ENCODE results near the gene EEA1. TPM values are rescaled to one million over a fixed set of nuclear protein-coding genes. Genes with fewer than 3 reads are reported as not detected.

The EEA1 gene
- total RNA-seq, 1 experiment from 2014 or later: 68.9 TPM

DNA sequence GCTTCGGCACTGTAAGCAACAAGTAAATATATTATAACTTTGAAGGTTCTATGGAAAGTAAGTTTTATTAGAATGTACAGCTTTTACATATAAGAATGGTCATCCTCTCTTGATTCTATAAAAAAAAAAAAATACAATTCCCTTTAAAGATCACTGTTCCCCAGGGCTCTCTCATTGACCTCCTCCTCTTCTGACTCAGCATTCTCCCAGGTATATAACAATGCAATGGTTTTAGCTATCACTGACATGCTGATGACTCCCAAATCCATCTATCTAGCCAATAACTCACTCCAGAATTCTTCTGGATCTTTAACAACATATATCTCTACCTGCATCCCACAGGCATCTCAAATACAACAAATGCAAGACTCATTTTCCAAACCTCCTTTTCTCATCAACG lies 62.7 kb downstream of the EEA1 start:
- no peak for DNase-seq
- Mint-ChIP-seq H3K36me3 (ENCODE audit: insufficient read depth, unreplicated experiment) (peaks cover 14% of the 10 kb centered on the region), H3K9me3 (ENCODE audit: unreplicated experiment) (no peaks in the 10 kb centered on the region), H3K4me3 (ENCODE audit: unreplicated experiment) (no peak overlapping the region), H3K27ac (ENCODE audit: unreplicated experiment) (no peak overlapping the region), H3K27me3 (ENCODE audit: insufficient read depth, unreplicated experiment) (no peaks in the 10 kb centered on the region), H3K4me1 (ENCODE audit: low read depth, unreplicated experiment) (no peaks in the 10 kb centered on the region)
- no peaks in the 10 kb centered on the region for H3K36me3 ChIP-seq (ENCODE audit: control insufficient read depth, insufficient read depth, low read length)
- TF ChIP-seq CTCF (IDR thresholded peaks at IDR 0.05; ENCODE audit: insufficient read depth in 1 of 2, low read depth in 1 of 2, low read length in 1 of 2, severe bottlenecking in 1 of 2, unreplicated experiment in 1 of 2): no peak
- H3K4me1 ChIP-seq: peaks cover 5% of the 10 kb centered on the region; the same call in 1 of the 2 replicates
- no TSS peak for BruUV-seq (replicated peaks)
- ChIA-PET CTCF (no interaction called here), POLR2A (no interaction called here)
- no peaks in the 10 kb centered on the region for H3K27me3 ChIP-seq (replicated peaks; ENCODE audit: control insufficient read depth, insufficient read depth, low read length)
- no peaks in the 10 kb centered on the region for H3K9me3 ChIP-seq
- intact Hi-C loops (cut with micrococcal nuclease; ENCODE audit: unreplicated experiment): no loop called here
- no peak overlapping the region for H3K4me3 ChIP-seq (ENCODE audit: low read depth, low read length)

- no peak for TF ChIP-seq CTCF (IDR thresholded peaks at IDR 0.05; ENCODE audit: insufficient read depth in 1 of 2, low read depth in 1 of 2, low read length in 1 of 2, severe bottlenecking in 1 of 2, unreplicated experiment in 1 of 2)
- intact Hi-C loops (cut with micrococcal nuclease; ENCODE audit: unreplicated experiment): no loop called here
- no peaks in the 10 kb centered on the region for H3K9me3 Mint-ChIP-seq (ENCODE audit: unreplicated experiment)
- Histone ChIP-seq H3K9me3 (no peaks in the 10 kb centered on the region), H3K36me3 (ENCODE audit: control insufficient read depth, insufficient read depth, low read length) (no peaks in the 10 kb centered on the region; the same call in 1 of the 2 replicates), H3K27me3 (replicated peaks; ENCODE audit: control insufficient read depth, insufficient read depth, low read length) (no peaks in the 10 kb centered on the region), H3K4me3 (ENCODE audit: low read depth, low read length) (no peak overlapping the region), H3K4me1 (peaks cover 8% of the 10 kb centered on the region; the same call in 1 of the 2 replicates)
- DNase-seq: no peak
- no peak overlapping the region for H3K4me3 Mint-ChIP-seq (ENCODE audit: unreplicated experiment)
- ChIA-PET POLR2A (no interaction called here), CTCF (no interaction called here)
- no peaks in the 10 kb centered on the region for H3K4me1 Mint-ChIP-seq (ENCODE audit: low read depth, unreplicated experiment)
- H3K27me3 Mint-ChIP-seq (ENCODE audit: insufficient read depth, unreplicated experiment): no peaks in the 10 kb centered on the region
- no peak overlapping the region for H3K27ac Mint-ChIP-seq (ENCODE audit: unreplicated experiment)
- no TSS peak for BruUV-seq (replicated peaks)
- H3K36me3 Mint-ChIP-seq (ENCODE audit: insufficient read depth, unreplicated experiment): peaks cover 30% of the 10 kb centered on the region
Observed at GRCh38 chr12:92863251-92863650, 65.8 kb downstream of the EEA1 start.

DNA sequence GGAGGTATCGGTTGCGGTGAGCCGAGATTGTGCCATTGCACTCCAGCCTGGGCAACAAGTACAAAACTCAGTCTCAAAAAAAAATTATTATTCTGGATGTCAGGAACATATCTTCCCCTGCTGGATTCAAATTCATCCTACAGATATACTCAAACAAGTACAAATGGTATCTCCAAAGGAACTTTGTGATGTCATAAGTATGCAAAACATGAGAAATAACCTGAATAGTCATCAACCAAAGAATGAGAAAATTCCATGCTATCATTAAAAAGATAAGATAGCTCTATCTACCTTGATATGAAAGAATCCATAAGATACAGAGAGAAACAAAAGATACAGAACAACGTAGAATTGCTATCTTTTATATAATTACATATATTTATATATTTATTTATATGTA lies 67.7 kb downstream of the EEA1 start:
- peaks cover 8% of the 10 kb centered on the region; the same call in 1 of the 2 replicates for H3K4me1 ChIP-seq
- Mint-ChIP-seq H3K4me1 (ENCODE audit: low read depth, unreplicated experiment) (no peaks in the 10 kb centered on the region), H3K4me3 (ENCODE audit: unreplicated experiment) (no peak overlapping the region), H3K27me3 (ENCODE audit: insufficient read depth, unreplicated experiment) (no peaks in the 10 kb centered on the region), H3K36me3 (ENCODE audit: insufficient read depth, unreplicated experiment) (peaks cover 45% of the 10 kb centered on the region), H3K9me3 (ENCODE audit: unreplicated experiment) (no peaks in the 10 kb centered on the region), H3K27ac (ENCODE audit: unreplicated experiment) (no peak overlapping the region)
- CTCF ChIA-PET: no interaction called here
- BruUV-seq (replicated peaks): no TSS peak
- H3K4me3 ChIP-seq (ENCODE audit: low read depth, low read length): no peak overlapping the region
- no peaks in the 10 kb centered on the region for H3K27me3 ChIP-seq (replicated peaks; ENCODE audit: control insufficient read depth, insufficient read depth, low read length)
- POLR2A ChIA-PET: no interaction called here
- no peak for DNase-seq
- H3K9me3 ChIP-seq: no peaks in the 10 kb centered on the region; the same call in 1 of the 2 replicates
- no peaks in the 10 kb centered on the region; the same call in 1 of the 2 replicates for H3K36me3 ChIP-seq (ENCODE audit: control insufficient read depth, insufficient read depth, low read length)
- TF ChIP-seq CTCF (IDR thresholded peaks at IDR 0.05; ENCODE audit: insufficient read depth in 1 of 2, low read depth in 1 of 2, low read length in 1 of 2, severe bottlenecking in 1 of 2, unreplicated experiment in 1 of 2): no peak
- intact Hi-C loops (cut with micrococcal nuclease; ENCODE audit: unreplicated experiment): no loop called here
